Right lung (tissue), 5 donors: ENCODE measurements around the gene STK32A. TPM values are rescaled to one million over a fixed set of nuclear protein-coding genes. Genes with fewer than 3 reads are reported as not detected.

Experiments
- DNase-seq, 2 donors: peaks; one replicate each; pipeline ENCODE4 v3.0.0-alpha.2; 2013
- polyA plus RNA-seq, 5 donors: library from polyadenylated mRNA; unstranded; fragments of 120-200 nt; gene quantifications; one replicate each; pipeline versions ENCODE4 v1.2.1 to v1.2.3, GENCODE V29; 2013; ENCODE audit warnings: inconsistent platforms in 1 of 5, low replicate concordance in 1 of 5; ENCODE audit not compliant: insufficient read length in 5 of 5, insufficient read depth in 1 of 5

STK32A gene
- polyA plus RNA-seq, 5 donors = 1.5 to 7.5 (median 4.3) TPM

DNA sequence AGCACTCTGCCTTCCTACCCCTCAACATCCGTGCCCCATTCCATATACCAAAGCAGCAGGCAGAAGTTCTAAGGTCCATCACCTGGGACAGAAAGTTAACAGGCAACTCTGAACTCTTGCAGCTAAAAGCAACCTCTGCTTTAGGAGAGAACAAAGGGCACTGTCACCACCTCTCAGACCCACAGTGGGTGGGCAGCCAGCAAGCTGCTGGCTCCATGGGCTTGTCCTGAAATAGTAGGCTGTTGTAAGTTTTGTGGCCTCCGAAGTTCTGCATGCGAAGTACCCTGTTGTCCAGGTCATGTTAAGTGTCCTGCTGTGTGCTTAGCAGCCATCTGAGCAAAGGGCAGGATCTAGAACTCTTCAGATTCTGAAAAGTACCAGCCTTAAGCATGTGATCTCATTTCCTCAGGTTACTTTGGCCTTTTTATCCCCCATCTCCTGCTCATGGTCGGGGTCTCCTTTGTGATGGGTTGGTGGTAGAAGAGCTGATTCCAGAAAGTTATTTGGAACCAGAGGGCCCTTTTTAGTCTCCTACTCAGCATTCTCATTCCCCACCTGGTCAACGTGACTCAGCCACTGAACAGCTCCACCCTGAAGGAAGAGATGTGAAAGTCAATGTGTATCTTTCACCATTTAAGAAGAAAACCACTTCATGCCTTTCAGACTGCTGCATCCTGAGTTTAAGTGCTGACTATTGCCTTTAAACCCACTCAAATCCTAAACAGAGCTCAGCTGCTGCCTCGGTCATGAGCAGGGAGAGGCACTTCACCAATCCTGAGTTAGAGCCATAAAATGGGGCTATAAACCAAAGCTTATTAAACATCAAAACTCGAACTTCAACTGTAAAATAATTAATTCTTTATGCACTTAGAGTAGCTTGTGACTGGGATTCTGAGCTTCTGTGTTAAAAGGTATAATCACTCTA, 153.6 kb downstream of the STK32A start:
- no peak for DNase-seq

DNA sequence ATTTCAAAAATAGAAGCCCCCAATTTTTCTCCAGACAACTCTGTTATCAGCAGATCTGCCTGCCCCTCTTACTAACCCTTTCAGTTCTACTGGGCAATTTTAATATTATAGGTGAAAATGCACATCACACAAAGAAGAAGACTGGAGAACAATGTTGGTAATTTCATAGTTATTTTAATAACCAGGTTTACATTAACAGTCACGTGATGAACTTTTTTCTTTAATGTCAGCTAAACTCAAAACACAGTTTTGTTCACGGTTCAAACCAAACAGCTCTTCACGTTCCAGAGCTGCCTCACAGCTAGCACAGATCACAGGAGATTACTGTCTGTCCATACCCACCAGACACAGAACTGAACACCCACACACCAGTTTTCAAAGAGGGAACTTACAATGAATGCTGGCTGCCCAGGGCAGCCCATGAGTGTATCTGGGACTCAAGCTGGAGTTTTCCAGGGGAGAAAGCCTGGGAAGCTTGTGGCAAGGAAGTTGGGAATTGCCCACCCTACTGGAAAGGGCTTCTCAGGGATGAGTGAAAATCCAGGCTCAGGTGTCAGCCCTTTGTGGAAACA, 155.9 kb downstream of the STK32A start:
- DNase-seq = no peak

- DNase-seq = no peak
These were observed 157.0 kb downstream of the STK32A start for GRCh38 chr5:147391781-147392180.

GRCh38 chr5:147393874-147394672, 159.2 kb downstream of the STK32A start:
- DNase-seq = no peak

- no peak for DNase-seq
These were observed 161.4 kb downstream of the STK32A start for GRCh38 chr5:147396070-147396823.

- no peak for DNase-seq
These were observed 162.8 kb downstream of the STK32A start for GRCh38 chr5:147397616-147398015.

- DNase-seq = no peak
These were observed 164.0 kb downstream of the STK32A start for GRCh38 chr5:147398860-147399259.

DNA sequence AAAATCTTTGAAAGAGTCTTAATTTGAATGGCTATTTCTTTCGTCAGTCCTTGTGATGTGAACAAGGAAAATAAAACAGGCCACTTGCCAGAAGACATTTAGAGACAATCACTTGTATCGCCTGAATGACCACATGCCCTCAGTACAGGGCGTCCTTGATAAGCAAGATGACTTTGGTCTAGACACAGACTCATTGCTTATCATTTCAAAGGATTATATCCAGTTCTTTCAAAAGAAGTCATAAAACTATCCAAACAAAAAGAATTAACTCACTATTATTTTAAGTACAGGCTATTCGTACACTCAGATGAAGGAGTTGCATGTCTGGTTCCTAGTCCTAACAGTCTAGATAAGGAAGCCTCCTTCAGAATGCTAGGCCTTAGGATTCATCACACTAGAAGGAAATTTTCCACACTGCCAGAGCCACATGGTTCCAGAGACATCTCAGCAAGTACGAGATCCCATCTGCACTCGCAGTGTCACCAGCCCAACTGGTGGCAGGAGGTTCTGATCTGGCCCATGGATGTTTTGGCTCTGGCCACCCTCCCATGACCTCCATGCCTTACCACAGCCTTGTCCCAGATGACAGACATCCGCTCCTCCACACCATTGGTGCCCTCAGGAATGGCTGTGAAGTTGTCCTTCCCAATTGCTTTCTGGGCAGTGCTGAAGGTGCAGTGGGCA, 165.4 kb downstream of the STK32A start:
- no peak for DNase-seq

GRCh38 chr5:147400881-147401280, 166.1 kb downstream of the STK32A start:
- DNase-seq = no peak

DNA sequence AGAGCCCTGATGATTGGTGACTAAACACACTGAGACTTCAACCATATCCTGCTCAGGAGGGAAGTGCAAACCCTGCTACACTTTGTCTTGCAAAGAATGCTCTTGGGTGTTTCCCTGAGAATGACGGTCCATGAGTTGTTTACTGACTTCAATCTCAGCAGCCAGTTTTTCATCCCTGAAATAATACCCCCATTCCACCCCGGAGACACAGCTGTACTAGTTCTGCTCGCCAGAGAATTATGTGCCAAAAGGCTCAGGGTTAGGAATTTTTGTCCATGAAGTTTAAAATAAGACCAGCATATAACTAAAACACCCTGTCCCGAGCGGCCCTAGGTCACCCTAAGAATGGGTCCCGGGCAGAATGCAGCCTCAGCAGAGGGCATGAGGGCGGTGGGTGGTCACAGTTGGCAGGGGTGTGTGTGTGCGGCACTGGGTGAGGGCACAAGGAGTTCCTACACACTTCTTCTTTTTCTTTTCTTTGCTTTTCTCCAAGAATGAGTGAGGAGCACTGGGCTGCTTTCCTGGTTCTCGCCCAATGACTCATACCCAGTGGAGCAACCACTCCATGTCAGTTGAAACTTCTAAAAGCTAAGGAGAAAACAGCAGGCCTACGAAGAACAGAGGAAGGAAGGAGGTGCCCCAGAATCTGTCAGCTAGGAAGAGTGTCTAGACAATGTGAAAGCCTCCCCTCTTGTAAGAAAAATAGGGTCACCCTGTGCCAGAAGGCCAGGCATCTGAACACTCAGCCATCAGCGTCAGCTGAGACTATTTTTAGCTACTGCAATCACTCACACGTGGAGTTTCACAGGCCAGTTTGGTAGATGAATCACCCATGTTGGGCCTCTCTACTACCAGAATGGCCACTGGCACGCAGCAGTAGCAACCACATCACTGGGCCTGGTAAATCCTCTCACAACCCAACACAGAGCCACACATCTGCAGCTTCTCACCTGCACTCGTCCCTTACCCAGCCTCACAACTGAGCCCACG, 169.1 kb downstream of the STK32A start:
- DNase-seq = no peak

GRCh38 chr5:147404706-147405105, 169.9 kb downstream of the STK32A start:
- DNase-seq = no peak

- no peak for DNase-seq
These were observed 171.8 kb downstream of the STK32A start for GRCh38 chr5:147406636-147407035.

DNA sequence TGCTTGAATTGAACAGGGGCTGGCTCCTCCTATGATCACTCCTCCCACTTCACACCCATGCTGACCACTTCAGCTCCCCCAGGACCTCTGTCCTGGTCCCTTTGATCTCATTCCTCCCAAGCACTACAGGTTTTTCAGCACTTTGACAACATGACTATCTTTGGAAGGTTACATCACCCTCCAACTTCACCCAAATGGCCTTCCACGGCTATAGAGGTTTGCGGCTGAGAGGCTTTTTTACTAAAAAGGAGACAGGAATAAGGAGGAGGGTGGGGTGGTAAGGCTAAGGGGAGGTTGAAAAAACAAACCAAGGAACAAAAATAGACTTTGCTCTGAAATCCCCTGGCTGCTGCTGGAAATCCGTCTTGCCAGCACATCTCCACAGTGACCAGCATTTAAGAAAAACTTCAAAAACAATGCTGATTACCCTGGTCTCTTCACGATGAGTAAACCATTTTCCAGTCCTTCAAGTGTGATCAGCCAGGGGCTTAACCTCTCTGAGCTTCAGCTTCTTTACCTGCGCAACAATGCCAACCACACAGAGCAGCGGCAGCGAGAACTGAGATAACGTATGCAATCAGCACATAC, 172.4 kb downstream of the STK32A start:
- no peak for DNase-seq

DNA sequence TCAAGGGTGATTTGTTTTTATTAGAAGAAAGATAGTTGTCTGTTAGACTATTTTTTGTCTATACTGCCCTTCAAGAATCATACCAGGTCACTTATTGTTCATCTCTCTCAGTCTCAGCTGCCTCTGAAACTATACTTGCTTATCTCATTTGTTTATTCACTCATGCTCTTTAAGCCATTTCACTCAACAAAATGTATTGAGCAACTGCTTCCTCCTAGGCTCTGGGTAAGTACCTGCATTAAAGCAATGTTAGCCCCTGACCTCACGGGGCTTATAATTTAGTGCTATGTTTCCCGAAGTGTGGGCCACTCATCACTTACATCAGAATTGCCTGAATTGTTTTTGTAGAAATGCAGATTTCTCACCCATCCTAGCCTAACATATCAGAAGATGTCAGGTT, 174.2 kb downstream of the STK32A start:
- DNase-seq = no peak

GRCh38 chr5:147410496-147411358, 175.9 kb downstream of the STK32A start:
- no peak for DNase-seq

- DNase-seq = no peak
These were observed 176.8 kb downstream of the STK32A start for GRCh38 chr5:147411359-147412319.

GRCh38 chr5:147412561-147412960, 177.7 kb downstream of the STK32A start:
- no peak for DNase-seq
